GM21390 (cell line): ENCODE data around the gene DCC.

ENCODE experiments used
- ATAC-seq: cut with Tn5 transposase; IDR thresholded peaks from one replicate; pipeline ENCODE4 v1.9.1; 2021; ENCODE audit not compliant: unreplicated experiment

Gene DCC

DNA sequence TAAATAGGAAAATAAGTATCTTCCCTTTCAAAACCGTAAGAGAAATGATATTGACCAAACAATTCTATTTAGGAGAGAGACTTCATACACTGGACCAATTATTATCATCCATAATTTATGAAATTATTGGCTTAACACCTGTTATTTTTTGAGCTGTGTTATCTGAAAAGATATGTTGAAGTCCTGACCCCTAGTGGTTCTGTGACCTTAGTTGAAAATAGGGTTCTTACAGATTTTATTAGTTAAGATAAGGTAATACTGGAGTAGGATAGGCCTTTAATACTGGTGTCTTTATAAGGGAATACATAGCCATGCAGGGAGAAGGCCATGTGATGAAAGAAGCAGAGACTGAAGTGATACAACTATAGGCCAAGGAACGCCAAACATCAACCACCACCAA is 659.6 kb downstream of the DCC start:
- no peak for ATAC-seq

- ATAC-seq: no peak
Measured at GRCh38 chr18:53004798-53005197, 664.8 kb downstream of the DCC start.

- no peak for ATAC-seq
Measured at GRCh38 chr18:53018791-53019190, 678.8 kb downstream of the DCC start.

DNA sequence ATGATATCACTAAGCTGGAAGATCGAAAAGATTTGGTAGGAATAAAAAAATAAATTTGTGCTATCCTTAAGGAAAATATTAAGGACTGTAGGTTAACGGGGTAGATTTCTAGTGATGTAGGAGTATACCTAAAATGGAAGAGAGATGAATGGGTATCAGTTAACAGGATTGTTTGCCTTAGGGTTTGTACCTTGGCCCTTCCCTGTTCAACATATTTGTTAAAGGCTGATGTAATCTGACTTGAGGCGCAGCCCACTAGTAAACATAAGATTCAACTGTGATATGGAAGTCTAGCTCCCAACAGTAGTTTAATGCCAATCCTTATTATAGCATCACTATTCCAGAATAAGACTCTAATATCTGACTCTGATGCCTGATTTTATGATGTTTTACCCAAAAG is 685.2 kb downstream of the DCC start:
- ATAC-seq: no peak

DNA sequence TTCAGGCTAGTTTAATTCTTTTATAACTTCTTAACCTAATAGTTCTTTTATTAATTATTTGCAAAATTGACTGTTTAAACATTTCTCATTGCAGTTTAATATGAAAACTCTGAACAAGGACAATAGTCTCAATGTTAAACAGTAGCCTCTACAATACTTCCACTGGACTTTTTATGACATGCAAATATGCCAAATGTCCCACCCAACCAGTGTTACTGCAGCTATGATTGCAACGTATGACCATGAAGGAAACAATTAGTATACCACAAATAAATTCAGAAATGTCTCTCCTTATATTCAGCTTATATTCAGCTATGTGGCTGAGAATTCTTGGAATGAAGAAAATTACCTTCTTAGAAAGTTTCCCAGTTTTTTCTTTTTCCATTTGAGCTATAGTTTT is 688.6 kb downstream of the DCC start:
- no peak for ATAC-seq

- no peak for ATAC-seq
Measured at GRCh38 chr18:53033128-53033527, 693.1 kb downstream of the DCC start.

GRCh38 chr18:53038608-53039007 is 698.6 kb downstream of the DCC start:
- no peak for ATAC-seq

DNA sequence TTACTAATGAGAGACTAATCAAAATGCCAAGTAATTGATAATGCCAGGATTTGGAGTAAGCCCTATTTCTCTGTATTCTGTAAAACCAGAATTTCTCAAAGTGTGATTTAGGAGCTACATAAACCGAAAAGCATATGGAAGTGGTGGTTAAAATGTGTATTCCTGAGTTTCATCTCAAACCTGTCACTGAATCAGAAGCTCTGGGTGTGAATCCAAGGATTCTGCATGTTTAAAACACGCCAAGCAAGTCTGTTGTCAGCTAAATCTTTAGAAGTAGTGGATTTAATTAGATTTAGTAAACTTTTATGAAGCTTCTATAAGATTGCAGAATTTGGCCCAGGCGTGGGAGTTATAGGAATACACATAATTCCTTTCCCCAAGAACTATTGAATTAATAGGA is 700.3 kb downstream of the DCC start:
- ATAC-seq: no peak

DNA sequence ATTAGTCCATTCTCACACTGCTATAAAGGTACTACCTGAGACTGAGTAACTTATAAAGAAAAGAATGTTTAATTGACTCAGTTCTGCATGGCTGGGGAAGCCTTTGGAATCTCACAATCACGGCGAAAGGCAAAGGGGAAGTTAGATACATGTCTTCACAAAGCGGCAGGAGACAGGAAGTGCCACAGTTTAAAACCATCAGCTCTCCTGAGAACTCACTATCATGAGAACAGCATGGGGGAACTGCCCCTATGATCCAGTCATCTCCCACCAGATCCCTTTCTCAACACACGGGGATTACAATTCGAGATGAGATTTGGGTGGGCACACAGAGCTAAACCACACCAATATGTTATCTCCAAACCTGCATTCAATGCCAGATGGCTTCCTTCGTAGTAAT is 716.1 kb downstream of the DCC start:
- no peak for ATAC-seq

DNA sequence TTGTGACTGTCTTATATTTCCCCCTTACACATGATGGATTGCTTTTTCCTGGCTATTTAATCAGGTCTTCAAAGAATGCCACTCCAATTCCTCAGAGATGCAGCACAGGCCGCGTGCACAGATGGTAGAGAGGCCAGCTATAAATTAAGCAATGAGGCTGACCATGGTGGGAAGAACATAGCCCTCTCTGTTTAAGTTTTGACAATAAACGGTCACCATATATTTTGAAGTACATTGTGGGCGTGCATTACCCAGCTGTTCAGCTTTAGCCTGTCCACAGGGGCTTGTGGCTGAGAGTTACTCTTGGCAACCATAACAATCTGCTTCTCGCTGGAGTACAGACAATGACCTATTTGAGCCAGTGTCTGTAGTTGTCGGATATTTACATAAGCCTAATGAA is 730.8 kb downstream of the DCC start:
- ATAC-seq: no peak

- no peak for ATAC-seq
Measured at GRCh38 chr18:53080687-53081086, 740.7 kb downstream of the DCC start.

- no peak for ATAC-seq
Measured at GRCh38 chr18:53093636-53094035, 753.6 kb downstream of the DCC start.

GRCh38 chr18:53101536-53102105 is 761.6 kb downstream of the DCC start:
- ATAC-seq: no peak

GRCh38 chr18:53114441-53114840 is 774.4 kb downstream of the DCC start:
- ATAC-seq: no peak

DNA sequence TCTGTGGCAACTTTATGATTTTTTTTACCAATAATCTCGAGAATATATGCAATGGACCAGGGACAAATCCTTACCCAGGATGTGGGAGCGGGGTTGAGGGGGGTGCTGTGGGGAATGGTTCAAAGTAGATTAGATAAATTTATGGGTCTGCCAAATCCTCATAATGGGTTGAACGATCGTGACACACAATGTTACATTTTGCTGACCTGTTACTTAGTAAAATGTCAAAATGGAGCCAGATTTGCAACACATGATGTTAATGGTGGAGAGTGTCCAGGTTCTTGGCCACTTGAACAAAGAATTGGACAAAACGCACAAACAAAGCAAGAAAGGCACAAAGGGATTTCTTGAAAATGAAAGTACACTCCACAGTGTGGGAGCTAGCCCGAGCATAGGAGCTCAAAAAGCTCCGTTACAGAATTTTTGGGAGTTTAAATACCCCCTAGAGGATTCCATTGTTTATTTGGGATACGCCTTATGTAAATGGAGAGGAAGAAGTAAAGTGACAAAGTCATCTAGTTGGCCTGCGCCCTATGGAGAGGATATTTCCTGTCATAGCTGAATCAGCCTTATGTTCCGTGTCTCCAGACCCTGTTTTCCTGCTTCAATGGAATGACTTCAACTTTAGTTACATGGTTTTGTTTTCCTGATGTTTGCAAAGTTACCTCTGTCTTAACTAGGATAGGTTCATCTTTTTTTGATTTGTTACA is 776.0 kb downstream of the DCC start:
- no peak for ATAC-seq

DNA sequence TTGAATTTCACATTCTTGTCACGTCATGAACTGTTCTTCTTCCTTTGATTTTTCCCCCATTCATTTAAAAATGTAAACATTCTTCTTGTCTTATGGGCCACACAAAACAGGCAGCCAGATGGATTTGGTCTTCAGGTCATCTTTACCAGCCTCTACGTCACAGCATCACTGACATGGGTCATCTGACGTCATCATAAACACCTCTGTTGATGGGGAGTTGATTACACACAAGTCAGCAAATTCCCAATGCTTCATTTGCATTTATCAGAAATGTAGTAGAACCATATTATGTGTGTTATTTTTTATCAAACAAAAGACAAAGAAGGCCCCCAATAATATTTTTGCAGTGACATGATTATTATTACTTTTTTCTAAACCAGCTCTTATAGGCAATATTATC is 777.9 kb downstream of the DCC start:
- no peak for ATAC-seq

DNA sequence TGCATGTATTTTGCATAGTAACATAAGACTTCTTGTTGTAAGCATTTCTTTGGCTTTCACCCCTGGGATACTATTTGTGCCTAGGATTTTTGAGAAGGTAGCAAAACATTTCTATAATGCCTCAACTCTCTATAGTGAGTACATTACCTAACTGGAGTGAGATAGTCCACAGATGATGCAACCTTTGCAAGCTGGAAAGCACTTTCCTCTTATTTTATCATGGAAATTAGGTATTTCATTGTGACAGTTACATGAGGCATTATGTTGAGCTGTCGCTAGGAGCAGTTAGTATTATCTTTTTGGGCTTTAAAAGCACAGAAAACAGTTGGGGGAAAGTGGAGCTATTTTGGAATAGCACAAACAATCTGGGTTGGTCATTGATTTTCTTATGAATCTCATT is 786.2 kb downstream of the DCC start:
- ATAC-seq: no peak

DNA sequence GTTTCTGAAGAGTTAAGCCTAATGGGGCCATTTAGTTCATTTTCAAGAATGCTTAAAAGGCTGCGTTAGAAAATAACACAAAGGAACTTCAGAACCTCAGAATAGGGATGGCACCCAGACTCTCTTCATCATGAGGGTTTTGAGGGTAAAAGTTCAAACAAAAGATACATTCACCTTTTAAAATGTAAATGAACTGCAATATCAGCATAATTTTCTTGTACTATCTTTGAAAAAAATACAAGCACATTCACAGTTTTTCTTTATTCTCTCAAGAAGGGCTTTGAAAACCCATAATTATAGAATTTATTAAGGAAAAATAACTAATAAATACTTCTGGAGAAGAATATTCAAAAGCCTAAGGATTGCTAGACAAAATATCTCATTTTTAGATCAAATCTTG is 791.0 kb downstream of the DCC start:
- no peak for ATAC-seq

DNA sequence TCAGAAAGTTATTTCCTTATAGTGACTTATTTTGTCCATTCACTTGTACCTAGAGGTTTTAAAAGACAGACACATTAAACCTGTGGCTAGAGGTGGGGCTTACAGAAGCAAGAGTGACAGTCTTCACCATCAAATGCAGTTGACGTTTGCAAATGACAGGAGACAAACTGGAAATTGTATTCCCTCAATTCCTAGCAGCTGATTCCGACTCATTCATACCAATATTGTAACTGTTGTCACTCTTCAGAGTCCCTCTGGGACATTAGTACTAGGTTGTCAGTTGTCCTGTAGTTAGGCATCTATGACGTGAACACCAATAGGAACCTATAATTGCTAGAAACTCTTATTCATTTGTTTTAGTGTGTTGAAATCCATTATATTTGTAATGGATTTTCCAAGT is 794.7 kb downstream of the DCC start:
- no peak for ATAC-seq

DNA sequence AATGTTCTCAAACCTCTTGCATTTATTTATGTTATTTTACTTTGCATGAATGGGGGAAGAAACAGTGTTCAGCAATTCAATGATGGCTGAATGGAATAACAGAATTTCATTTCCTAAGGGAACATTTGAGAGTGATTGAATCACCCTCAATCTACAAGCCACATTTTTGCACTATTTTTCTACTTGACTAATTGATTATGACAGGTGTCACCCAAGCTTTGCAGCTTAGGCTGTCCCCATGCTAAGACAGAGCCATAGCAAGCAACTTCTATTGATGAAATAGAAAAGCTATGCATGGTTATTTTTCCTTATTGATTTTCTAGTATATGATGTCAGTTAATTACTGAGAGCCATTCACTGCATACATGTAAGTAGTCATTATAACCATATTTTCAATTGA is 795.7 kb downstream of the DCC start:
- no peak for ATAC-seq

DNA sequence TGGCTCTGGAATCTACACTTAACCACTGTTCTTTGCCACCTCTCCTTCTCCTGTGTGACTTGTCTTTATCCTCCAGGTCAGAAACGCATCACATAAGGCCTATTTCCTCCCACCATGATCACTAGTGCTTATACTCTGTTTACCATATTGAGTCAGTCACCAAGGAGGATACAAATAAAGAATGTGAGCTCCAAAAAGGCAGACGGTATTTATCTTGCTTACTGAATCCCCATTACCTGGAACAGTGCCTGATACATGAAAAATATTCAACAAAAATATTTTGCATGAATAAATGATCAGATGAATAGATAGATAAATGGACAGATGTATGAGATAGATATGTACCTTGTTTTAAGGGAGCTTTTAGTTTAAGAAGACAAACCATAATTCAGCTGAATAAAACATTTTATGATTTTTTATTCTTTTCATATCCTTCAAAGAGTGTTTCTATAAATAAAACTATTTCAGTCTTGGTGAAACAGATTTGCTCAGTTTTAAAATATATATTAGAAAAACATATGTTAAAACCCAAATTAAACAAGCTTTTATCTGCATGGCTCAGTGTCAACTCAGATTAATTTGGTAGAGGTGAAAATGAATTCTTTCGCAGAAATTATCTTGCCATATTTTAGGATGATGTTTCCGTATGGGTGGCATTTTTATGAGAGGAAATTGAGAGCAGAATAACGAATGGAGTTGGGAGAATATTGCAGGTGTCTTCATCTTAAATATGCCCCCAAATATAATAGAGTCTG is 799.9 kb downstream of the DCC start:
- ATAC-seq: no peak

DNA sequence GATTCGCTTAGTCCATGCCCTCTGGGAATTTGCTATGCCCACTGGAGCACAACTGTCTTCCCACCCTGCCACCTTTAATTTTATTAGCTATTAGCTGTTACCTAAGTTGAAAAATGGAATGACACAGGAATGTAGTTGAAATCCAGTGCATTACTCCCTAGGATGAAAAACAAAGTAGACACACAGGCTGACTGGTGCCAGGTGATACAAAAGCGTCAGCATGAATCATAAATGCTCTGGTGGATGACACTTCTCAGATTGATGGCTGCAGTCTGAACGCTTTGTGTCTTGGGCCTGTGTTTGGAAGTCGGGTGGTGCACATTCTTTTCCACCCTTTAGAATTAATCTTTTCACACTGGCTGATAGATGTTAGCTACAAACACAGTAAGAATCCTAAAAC is 802.0 kb downstream of the DCC start:
- no peak for ATAC-seq
